K562 treated with DMSO at 1 percent for 24 hours (cell line): ENCODE measurements around the gene SMIM41. TPM values are rescaled to one million over a fixed set of nuclear protein-coding genes. Genes with fewer than 3 reads are reported as not detected.

Experiments used
- total RNA-seq: library from RNA; unstranded; fragments of 300-600 nt; gene quantifications from 2 replicates; pipeline ENCODE4 v1.2.3, GENCODE V29; 2022; ENCODE audit warnings: low read depth; ENCODE audit not compliant: insufficient read depth

SMIM41 gene
- total RNA-seq: not detected in 2 replicates

GRCh38 chr12:52079576-52080402 is at the start of gene SMIM41:
TSS of gene SMIM41 (plus strand) at chr12:52079704. CDS start at chr12:52079780, 76 bp downstream.

GRCh38 chr12:52050758-52051541 is 28.6 kb upstream of the SMIM41 start, which contains the start of gene NR4A1:
TSS of gene NR4A1 (plus strand) at chr12:52051442. CDS start at chr12:52054329, 2,887 bp downstream.

GRCh38 chr12:52069327-52070184 is 9.9 kb upstream of the SMIM41 start, which contains the start of gene ATG101:
TSS of gene ATG101 (plus strand) at chr12:52069978. CDS start at chr12:52073651, 3,673 bp downstream.

Other genes starting within 250 kb of the SMIM41 start
- gene FIGNL2, start 231.0 kb upstream of the SMIM41 start, total RNA-seq: 0.06 TPM in 1 of 2 replicates, not detected in the other
- 2.6 and 4.2 TPM in 2 replicates for gene ANKRD33, start 191.6 kb upstream of the SMIM41 start, total RNA-seq
- gene ACVRL1, start 172.2 kb upstream of the SMIM41 start, total RNA-seq: 13.1 and 14.7 TPM in 2 replicates
- gene ACVR1B, start 128.0 kb upstream of the SMIM41 start, total RNA-seq: 11.8 and 14.4 TPM in 2 replicates
- 12.3 and 13.6 TPM in 2 replicates for gene TAMALIN, start 72.8 kb upstream of the SMIM41 start, total RNA-seq
- gene NR4A1, start 28.3 kb upstream of the SMIM41 start, total RNA-seq: 3.6 and 3.8 TPM in 2 replicates
- gene ATG101, start 9.7 kb upstream of the SMIM41 start, total RNA-seq: 65.8 and 66.0 TPM in 2 replicates
- not detected in 2 replicates for gene KRT80, start 112.3 kb downstream of the SMIM41 start, total RNA-seq
- gene KRT7, start 153.5 kb downstream of the SMIM41 start, total RNA-seq: not detected in 2 replicates
- gene KRT86, start 194.9 kb downstream of the SMIM41 start, total RNA-seq: 0.45 TPM in 1 of 2 replicates, not detected in the other
- 0.19 and 0.34 TPM in 2 replicates for gene KRT81, start 211.8 kb downstream of the SMIM41 start, total RNA-seq
- gene KRT83, start 241.7 kb downstream of the SMIM41 start, total RNA-seq: not detected in 2 replicates